MM.1S (cell line): ENCODE results near the gene PREX1.

ENCODE experiments used
- CTCF ChIP-seq: fragments of 300-600 bp; sonication (generic); IDR thresholded peaks from 2 replicates; pipeline ENCODE4 v1.5.1; 2016; ENCODE audit warnings: antibody characterized with exemption, low read length, mixed read lengths
- EZH2 ChIP-seq: fragments of 300-600 bp; sonication (generic); optimal IDR thresholded peaks from 2 replicates; pipeline ENCODE3; 2017; ENCODE audit warnings: low read depth, mild to moderate bottlenecking, antibody characterized with exemption, low read length, mixed read lengths

- no peak for TF ChIP-seq CTCF
- TF ChIP-seq EZH2 = no peak
Observed at GRCh38 chr20:48742912-48743680, 84.7 kb downstream of the PREX1 start.
